Measurements from ENCODE around the gene ZNF184. TPM values are rescaled to one million over a fixed set of nuclear protein-coding genes. Genes with fewer than 3 reads are reported as not detected.

ZNF184 gene
- total and polyA plus RNA-seq, 10 of the 15 experiments (the other 5 are each of a cell fraction or from before 2014, with no cell fraction given), result 4.1 to 15.1 (median 8.3) TPM

- Histone ChIP-seq H3K9me3 (replicated peaks; ENCODE audit: control insufficient read depth, insufficient read depth, low read length) (no peaks in the 10 kb centered on the region), H3K4me3 (peak overlapping the region; percentile 83), H3K27me3 (replicated peaks in 1 of 2; ENCODE audit: control insufficient read depth in 2 of 2, insufficient read depth in 2 of 2, low read length in 1 of 2) (0 out of 4 replicates have a peak, but pooled peaks cover 0 to 5% of the 10 kb centered on the region in 2 experiments), H2AFZ (ENCODE audit: control insufficient read depth, low read depth, low read length) (peak overlapping the region; percentile 76), H3K4me1 (ENCODE audit: control insufficient read depth, insufficient read depth, low read length) (no peaks in the 10 kb centered on the region), H3K27ac (ENCODE audit: control insufficient read depth, insufficient read depth) (no peak overlapping the region; the same call in 1 of the 2 replicates), H3K79me2 (ENCODE audit: control insufficient read depth, insufficient read depth, low read length) (no peaks in the 10 kb centered on the region), H4K20me1 (ENCODE audit: control insufficient read depth, insufficient read depth) (no peaks in the 10 kb centered on the region), H3K4me2 (ENCODE audit: control insufficient read depth, insufficient read depth) (peak overlapping the region; percentile 82), H3K36me3 (ENCODE audit: control insufficient read depth in 2 of 2, insufficient read depth in 2 of 2, low read length in 1 of 2) (no peaks in the 10 kb centered on the region), H3K9ac (ENCODE audit: control insufficient read depth, insufficient read depth, low read length) (peak overlapping the region; percentile 67)
- POLR2A ChIA-PET, result interaction anchor here (1.4 kb wide), 1 partner anchor 234 kb away, joined by 4 read pairs; no protein-coding TSS in a partner anchor
- ATAC-seq, result no peak; the same call in 2 of the 3 replicates
- intact Hi-C loops (cut with micrococcal nuclease; ENCODE audit: unreplicated experiment), result loop anchor here (1.0 to 5.0 kb wide), 3 partner anchors 74 to 278 kb away; no protein-coding TSS in a partner anchor
- DNase-seq (ENCODE audit: low read depth, low spot score), result no peak
- SMC1A ChIA-PET (ENCODE audit: uncharacterized antibody, unreplicated experiment), result interaction anchor here (0.8 to 3.4 kb wide), 21 partner anchors 9 to 378 kb away, joined by 3 to 22 read pairs (median 4); partner anchors contain the start of gene POM121L2
- no TSS peak for BruUV-seq (replicated peaks)
- CTCF ChIA-PET, result interaction anchor here (0.6 to 3.5 kb wide), 36 partner anchors 9 to 393 kb away, joined by 3 to 49 read pairs (median 4); partner anchors contain the start of gene POM121L2
- no peak for FAIRE-seq
- TF ChIP-seq IRF4 (IDR thresholded peaks at IDR 0.05; ENCODE audit: low read depth, low read length), result no peak
- no peak for TF ChIP-seq LARP7 (IDR thresholded peaks at IDR 0.05)
- 0 out of 2 replicates have a peak, but pooled peaks have one; percentile 41 for TF ChIP-seq ATF2 (IDR thresholded peaks at IDR 0.05; ENCODE audit: low read length)
- TF ChIP-seq SMARCA5 (IDR thresholded peaks at IDR 0.05), result no peak
- peak; percentile 86 for TF ChIP-seq YY1 (IDR thresholded peaks at IDR 0.05; ENCODE audit: low read depth, low read length)
- TF ChIP-seq FOXM1 (IDR thresholded peaks at IDR 0.05; ENCODE audit: low read depth, low read length), result 0 out of 2 replicates have a peak, but pooled peaks have one; percentile 4
- WGBS (ENCODE audit: insufficient coverage, insufficient replicate concordance, low lambda C conversion rate, missing lambda C conversion rate), result 44% methylated on average over 12 of the region's 12 CpGs
- RAD21 ChIA-PET (ENCODE audit: unreplicated experiment), result interaction anchor here (1.0 to 2.3 kb wide), 10 partner anchors 9 to 378 kb away, joined by 3 to 23 read pairs (median 8); partner anchors contain the start of gene POM121L2
- in situ Hi-C loops (cut with MboI), result loop anchor here (25.0 kb wide), 1 partner anchor 244 kb away; no protein-coding TSS in a partner anchor
Observed at GRCh38 chr6:27517928-27518787, 45.3 kb upstream of the ZNF184 start.

All from GM12878 (cell line).